Activated naive CD4-positive, alpha-beta T cell treated with anti-CD3 and anti-CD28 coated beads for 36 hours (primary cell): ENCODE data around the gene TNIP3. TPM values are rescaled to one million over a fixed set of nuclear protein-coding genes. Genes with fewer than 3 reads are reported as not detected.
A peak's percentile ranks its signal among the peaks of the same experiment; 100 is the strongest.
"Not testable (repeated sequence)": the region's sequence is repeated elsewhere in the genome, so short reads cannot be mapped to it uniquely, and the experiment has no call there.

Experiments used
- CTCF ChIA-PET: fragments of 350-600 bp; sonication (Branson Sonifier 250); formaldehyde crosslinking; loops from one replicate; lab custom pipeline; 2021; ENCODE audit warnings: antibody characterized with exemption; lab: Charles Lee
- DNase-seq: peaks from one replicate; pipeline ENCODE4 v3.0.0-alpha.2; 2020
- H3K27ac Mint-ChIP-seq: one replicate; pipeline ENCODE4 v1.8.0; 2021; ENCODE audit warnings: mild to moderate bottlenecking, mixed read lengths
- H3K27me3 Mint-ChIP-seq: one replicate; pipeline ENCODE4 v1.8.0; 2021; ENCODE audit warnings: low read depth, mixed read lengths
- H3K36me3 Mint-ChIP-seq: one replicate; pipeline ENCODE4 v1.8.0; 2021; ENCODE audit warnings: low read depth, mixed read lengths
- H3K4me1 Mint-ChIP-seq: one replicate; pipeline ENCODE4 v1.8.0; 2021; ENCODE audit warnings: low read depth, mixed read lengths
- H3K4me3 Mint-ChIP-seq: one replicate; pipeline ENCODE4 v1.8.0; 2021; ENCODE audit warnings: mild to moderate bottlenecking, moderate library complexity, mixed read lengths
- H3K9me3 Mint-ChIP-seq: one replicate; pipeline ENCODE4 v1.8.0; 2021; ENCODE audit warnings: mixed read lengths
- intact Hi-C: fragments of 100-400 bp; cut with micrococcal nuclease; formaldehyde crosslinking; loops from one replicate; pipeline ENCODE4 v1.15.1; 2023
- total RNA-seq, 2 experiments: library from RNA; stranded (reverse); gene quantifications; one replicate each; pipeline ENCODE4 v1.2.3, GENCODE V29; 2021

Gene TNIP3
- total RNA-seq, 2 experiments from 2014 or later = 1.8 to 2.7 TPM

DNA sequence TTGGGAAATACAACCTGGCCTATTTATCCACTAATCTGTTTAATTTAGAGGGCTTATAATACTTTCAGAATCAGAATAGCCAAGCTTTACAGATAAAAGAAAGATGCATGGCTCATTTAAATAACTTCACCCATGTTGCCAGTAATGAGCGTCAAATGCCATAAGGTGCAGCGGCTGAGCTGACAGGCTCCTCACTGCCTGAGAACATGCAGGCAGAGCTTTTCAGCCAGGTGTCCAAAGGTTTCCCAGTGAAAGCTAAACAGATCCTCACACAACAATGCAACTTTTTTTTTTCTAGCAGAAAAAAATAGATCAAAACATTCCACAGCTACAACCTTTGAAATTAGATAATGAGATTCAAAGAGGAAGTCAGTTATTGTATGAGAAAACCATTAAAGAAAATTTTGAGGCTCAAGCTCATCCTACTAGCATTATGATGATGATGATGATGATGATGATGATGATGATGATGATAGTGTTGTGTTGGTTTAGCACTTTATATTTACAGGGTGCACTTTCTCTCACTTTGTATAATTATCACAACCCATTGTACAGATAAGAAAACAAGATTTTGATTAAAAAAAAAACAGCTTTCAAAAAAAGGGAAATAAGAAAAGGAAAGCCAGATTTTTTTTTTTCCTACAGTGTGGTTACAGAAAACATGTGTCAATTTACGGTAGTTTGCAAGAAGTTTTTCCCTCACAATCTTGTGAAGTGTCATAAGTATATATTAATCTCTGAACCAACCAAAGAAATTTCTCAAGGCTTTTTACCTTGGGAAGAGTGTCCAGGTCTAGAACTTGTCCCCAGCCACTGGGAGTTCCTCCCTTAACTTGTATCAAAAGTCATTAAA, 12.2 kb upstream of the TNIP3 start:
- H3K4me1 Mint-ChIP-seq = peaks cover 74% of the 10 kb centered on the region
- CTCF ChIA-PET = interaction anchor here (0.7 to 1.4 kb wide), 3 partner anchors 10 to 206 kb away, joined by 3 to 6 read pairs (median 3); no protein-coding TSS in a partner anchor

DNA sequence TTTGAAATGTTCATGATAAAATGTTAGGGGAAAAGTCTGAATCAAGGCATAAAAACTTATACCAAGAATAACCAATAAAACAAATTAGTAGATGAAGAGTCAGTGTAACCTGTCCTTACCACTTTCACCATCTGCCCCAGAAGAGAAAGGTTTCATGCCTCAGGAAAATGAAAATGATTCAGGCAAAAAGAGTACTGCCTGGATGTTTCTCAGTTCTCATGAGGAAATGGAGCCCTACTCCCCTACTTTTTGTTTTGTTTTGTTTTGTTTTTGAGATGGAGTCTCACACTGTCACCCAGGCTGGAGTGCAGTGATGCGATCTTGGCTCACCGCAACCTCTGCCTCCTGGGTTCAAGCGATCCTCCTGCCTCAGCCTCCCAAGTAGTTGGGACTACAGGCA, 7.4 kb upstream of the TNIP3 start:
- H3K36me3 Mint-ChIP-seq, DNase-seq, H3K9me3 Mint-ChIP-seq, H3K27ac Mint-ChIP-seq, intact Hi-C loops, H3K4me3 Mint-ChIP-seq, H3K27me3 Mint-ChIP-seq: not testable (repeated sequence)
- CTCF ChIA-PET = interaction anchor here (1.0 kb wide), 1 partner anchor 14 kb away, joined by 4 read pairs; no protein-coding TSS in a partner anchor
- H3K4me1 Mint-ChIP-seq = peaks cover 46% of the 10 kb centered on the region

More for the DNA sequence above, 12.2 kb upstream of the TNIP3 start:
- Mint-ChIP-seq H3K36me3 (peaks cover 7% of the 10 kb centered on the region), H3K27me3 (no peaks in the 10 kb centered on the region), H3K4me3 (no peak overlapping the region), H3K27ac (peak overlapping the region; percentile 34), H3K9me3 (no peaks in the 10 kb centered on the region)
- DNase-seq = no peak
- intact Hi-C loops = loop anchor here (1.0 kb wide), 2 partner anchors 9 to 22 kb away; no protein-coding TSS in a partner anchor

DNA sequence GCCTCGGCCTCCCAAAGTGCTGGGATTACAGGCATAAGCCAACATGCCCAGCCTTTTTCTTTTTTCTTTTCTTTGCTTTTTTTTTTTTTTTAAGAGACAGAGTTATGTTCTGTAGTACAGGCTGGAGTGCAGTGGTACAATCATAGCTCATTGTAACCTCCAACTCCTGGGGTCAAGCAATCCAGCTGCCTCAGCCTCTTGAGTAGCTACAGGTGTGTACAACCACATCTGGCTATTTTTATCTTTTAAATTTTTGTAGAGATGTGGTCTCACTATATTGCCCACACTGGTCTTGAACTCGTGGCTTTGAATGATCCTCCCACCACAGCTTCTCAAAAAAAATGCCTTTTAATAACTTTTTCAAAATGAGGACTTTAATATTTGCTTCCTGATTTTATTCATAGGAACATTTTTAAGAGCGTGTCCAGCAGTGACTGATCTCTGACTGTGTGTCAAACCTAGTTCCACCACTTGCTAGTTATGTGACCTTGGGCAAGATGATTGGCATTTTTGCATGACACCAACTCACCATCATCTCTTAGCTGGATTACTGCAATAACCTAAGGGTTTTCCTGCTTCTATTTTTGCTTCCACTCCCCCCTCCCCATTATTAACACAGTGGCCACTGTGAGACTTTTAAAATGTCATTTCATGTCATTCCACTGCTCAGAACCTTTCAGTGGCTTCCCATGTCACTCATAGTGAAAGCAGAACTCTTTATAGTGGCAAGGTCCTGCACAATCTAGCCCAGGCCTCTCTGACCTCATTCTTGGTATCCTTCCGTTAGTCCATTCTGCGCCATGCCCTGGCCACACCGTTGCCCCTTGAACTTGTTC, 4.5 kb upstream of the TNIP3 start:
- no peak overlapping the region for H3K4me3 Mint-ChIP-seq
- no peaks in the 10 kb centered on the region for H3K27me3 Mint-ChIP-seq
- H3K27ac Mint-ChIP-seq = no peak overlapping the region
- no peaks in the 10 kb centered on the region for H3K36me3 Mint-ChIP-seq
- H3K9me3 Mint-ChIP-seq = no peaks in the 10 kb centered on the region
- no peak for DNase-seq
- intact Hi-C loops = no loop called here
- CTCF ChIA-PET = interaction anchor here (1.2 kb wide), 1 partner anchor 23 kb away, joined by 4 read pairs; no protein-coding TSS in a partner anchor
- H3K4me1 Mint-ChIP-seq = peaks cover 53% of the 10 kb centered on the region

DNA sequence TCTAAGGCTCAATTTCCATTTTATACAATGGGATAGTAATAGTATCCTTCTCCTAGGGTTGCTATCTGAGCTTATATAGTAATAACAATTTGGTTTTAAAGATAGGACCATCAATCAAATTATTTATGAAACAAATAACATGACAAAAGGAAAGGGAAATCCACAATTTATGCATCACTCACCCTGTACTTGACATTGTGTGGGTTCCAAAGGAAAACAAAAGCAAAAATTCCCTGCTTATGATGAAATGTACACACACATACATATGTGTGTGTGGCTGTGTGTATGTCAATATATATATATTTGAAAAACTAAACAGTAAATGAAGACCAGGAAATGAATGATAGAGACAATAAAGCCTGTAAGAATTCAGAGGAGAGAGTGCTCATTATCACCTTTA, 2.9 kb upstream of the TNIP3 start:
- intact Hi-C loops = loop anchor here (1.0 kb wide), 1 partner anchor 9 kb away; no protein-coding TSS in a partner anchor
- no peak overlapping the region for H3K27ac Mint-ChIP-seq
- no peak overlapping the region for H3K4me3 Mint-ChIP-seq
- H3K36me3 Mint-ChIP-seq = no peaks in the 10 kb centered on the region
- no peak for DNase-seq
- no peaks in the 10 kb centered on the region for H3K9me3 Mint-ChIP-seq
- H3K27me3 Mint-ChIP-seq = no peaks in the 10 kb centered on the region
- peaks cover 46% of the 10 kb centered on the region for H3K4me1 Mint-ChIP-seq
- CTCF ChIA-PET = interaction anchor here (1.2 to 1.5 kb wide), 4 partner anchors 9 to 141 kb away, joined by 3 to 7 read pairs (median 4); no protein-coding TSS in a partner anchor

DNA sequence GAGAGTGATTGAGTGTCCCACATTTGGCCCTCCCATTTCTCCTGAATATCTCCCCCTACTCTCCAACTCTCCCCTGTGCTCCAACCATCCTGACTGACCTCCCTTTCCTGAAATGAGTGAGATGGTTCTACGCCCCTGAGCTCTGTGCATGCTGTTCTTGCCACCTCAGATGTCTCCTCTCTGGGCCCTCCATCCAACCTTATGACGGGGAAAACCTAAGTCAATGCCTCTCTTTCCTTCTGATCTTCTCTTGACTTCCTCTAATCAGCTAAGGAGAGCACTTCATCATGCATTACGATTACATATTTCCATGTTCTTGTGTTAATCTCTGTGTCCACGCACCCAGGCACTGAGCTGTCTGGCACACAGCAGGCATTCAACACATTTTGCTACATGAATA, 1.1 kb upstream of the TNIP3 start:
- Mint-ChIP-seq H3K27me3 (no peaks in the 10 kb centered on the region), H3K27ac (no peak overlapping the region), H3K9me3 (no peaks in the 10 kb centered on the region), H3K4me1 (peaks cover 39% of the 10 kb centered on the region), H3K4me3 (no peak overlapping the region), H3K36me3 (no peaks in the 10 kb centered on the region)
- CTCF ChIA-PET = interaction anchor here (0.7 to 1.4 kb wide), 3 partner anchors 18 to 985 kb away, joined by 3 to 6 read pairs (median 3); no protein-coding TSS in a partner anchor
- intact Hi-C loops = loop anchor here (1.0 to 2.0 kb wide), 3 partner anchors 11 to 16 kb away; no protein-coding TSS in a partner anchor
- no peak for DNase-seq

DNA sequence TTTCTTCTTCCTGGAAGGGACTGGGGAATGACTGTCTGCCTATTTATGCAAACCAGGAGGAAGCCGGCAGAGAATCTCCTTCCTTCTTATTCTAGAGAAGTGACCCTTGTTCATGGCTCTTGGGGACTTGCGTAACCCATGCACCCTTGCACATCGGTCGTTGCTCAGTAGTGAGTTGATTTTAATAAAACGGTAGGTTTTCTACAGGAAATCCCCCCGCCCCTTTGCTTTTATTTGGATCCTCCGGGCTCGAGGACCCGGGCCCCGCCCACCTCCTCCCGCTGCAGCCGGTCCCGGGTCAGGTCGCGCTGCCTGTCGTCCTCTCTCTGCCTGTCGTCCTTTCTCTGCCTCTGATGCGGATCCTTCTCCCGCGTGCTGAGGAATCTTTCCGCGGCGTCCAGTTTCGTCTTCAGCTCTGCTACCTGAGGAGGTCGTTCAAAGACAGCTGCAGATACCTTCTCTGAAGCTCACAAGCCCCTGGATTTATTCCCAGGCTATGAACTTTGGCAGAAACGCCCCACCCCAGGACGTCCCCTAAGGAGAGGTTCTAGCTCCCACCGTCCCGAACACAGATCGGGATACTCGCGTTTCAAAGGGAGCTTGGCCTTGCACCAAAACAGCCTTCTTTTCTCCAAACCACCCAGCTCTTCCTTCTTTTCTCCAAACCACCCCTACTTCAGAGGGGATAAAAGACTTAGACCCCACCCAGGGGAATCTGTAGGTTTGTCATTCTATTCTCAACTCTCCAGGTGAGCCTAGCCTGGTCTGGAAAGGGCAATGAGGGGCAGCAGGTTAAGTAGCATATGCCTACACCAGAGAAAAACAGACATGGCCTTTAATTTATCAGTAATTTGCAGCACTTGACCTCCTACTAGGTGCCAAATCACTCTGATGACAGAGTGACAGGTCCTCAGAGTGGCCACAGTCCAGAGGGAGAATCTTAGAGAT, 7.0 kb downstream of the TNIP3 start:
- H3K4me3 Mint-ChIP-seq = peak overlapping the region; percentile 78
- H3K36me3 Mint-ChIP-seq = no peaks in the 10 kb centered on the region
- no peaks in the 10 kb centered on the region for H3K9me3 Mint-ChIP-seq
- intact Hi-C loops = no loop called here
- no peak overlapping the region for H3K27ac Mint-ChIP-seq
- DNase-seq = peak; percentile 42
- no peaks in the 10 kb centered on the region for H3K27me3 Mint-ChIP-seq
- H3K4me1 Mint-ChIP-seq = peaks cover 43% of the 10 kb centered on the region
- CTCF ChIA-PET = interaction anchor here (0.6 to 4.7 kb wide), 6 partner anchors 14 to 1097 kb away, joined by 3 to 19 read pairs (median 5); no protein-coding TSS in a partner anchor

DNA sequence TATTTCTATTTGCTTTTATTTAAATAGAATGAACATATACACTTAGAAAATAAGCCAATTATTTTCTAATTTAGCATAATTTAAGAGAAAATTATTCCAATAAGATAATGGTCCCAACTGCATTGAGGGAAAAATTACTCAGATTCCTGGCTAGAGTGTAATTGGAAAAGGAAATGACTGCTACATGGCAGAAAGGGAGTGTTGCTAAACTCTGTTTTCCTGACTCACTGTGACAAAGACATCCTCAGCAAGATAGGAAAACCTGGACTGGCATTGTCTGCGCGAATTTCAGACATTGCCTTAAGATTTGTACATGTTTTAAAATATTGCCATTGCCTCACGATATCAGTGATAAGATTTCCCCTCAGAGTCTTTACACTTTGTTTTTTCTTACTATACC, 8.2 kb downstream of the TNIP3 start:
- no peak for DNase-seq
- intact Hi-C loops = loop anchor here (2.0 kb wide), 1 partner anchor 43 kb away; no protein-coding TSS in a partner anchor
- peak overlapping the region; percentile 53 for H3K4me3 Mint-ChIP-seq
- no peaks in the 10 kb centered on the region for H3K9me3 Mint-ChIP-seq
- CTCF ChIA-PET = interaction anchor here (0.6 to 4.7 kb wide), 4 partner anchors 35 to 1095 kb away, joined by 3 to 19 read pairs (median 6); no protein-coding TSS in a partner anchor
- no peaks in the 10 kb centered on the region for H3K36me3 Mint-ChIP-seq
- H3K4me1 Mint-ChIP-seq = peaks cover 55% of the 10 kb centered on the region
- H3K27me3 Mint-ChIP-seq = no peaks in the 10 kb centered on the region
- H3K27ac Mint-ChIP-seq = no peak overlapping the region

DNA sequence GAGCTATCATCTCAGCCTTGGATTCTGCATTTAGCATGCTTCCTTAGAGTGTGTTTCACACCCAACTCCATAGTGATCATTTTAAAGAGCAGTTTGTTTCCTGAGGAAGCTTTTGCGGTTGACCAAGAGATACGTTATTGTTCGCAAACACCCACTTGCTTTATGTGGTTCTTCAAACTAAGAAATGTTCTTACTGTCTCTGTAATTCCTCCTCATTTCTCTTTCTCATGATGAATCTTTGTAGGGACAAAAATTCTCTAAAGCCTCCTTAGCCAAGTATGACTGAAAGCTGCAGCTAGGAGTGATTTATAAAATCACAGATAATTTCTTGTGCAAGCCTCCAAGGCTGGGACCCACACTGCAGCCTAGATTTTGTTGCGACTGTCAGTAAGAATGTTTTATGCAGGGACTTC, 10.0 kb downstream of the TNIP3 start:
- intact Hi-C loops = loop anchor here (1.0 to 2.0 kb wide), 10 partner anchors 11 to 251 kb away; no protein-coding TSS in a partner anchor

DNA sequence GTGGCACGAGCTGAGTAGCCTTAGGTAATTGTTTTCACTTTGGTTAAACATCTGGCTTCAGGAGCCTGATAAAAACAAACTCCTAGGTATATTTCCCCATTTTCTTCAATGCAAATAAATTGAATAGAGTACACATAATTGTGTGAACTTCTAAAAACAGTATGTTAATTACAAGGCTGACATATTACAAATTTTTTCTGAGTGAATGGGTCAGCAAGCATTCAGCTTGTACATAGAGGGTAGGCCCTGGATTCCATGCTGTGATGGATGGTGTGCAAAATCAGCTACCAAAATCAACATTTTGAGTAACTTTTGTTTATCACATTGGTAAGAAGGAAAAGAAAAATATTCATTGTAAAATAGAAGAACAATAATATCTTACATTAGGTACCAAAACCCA, 12.2 kb downstream of the TNIP3 start:
- Mint-ChIP-seq H3K9me3 (no peaks in the 10 kb centered on the region), H3K27ac (no peak overlapping the region), H3K4me3 (no peak overlapping the region), H3K4me1 (peaks cover 71% of the 10 kb centered on the region), H3K27me3 (no peaks in the 10 kb centered on the region), H3K36me3 (no peaks in the 10 kb centered on the region)
- CTCF ChIA-PET = interaction anchor here (1.0 to 2.1 kb wide), 4 partner anchors 36 to 99 kb away, joined by 3 to 7 read pairs (median 4); no protein-coding TSS in a partner anchor
- DNase-seq = no peak
- intact Hi-C loops = loop anchor here (2.0 kb wide), 1 partner anchor 13 kb away; the partner anchor contains the start of gene TNIP3

More for the DNA sequence above, 10.0 kb downstream of the TNIP3 start:
- Mint-ChIP-seq H3K9me3 (no peaks in the 10 kb centered on the region), H3K27ac (no peak overlapping the region), H3K36me3 (no peaks in the 10 kb centered on the region), H3K27me3 (no peaks in the 10 kb centered on the region), H3K4me1 (peaks cover 67% of the 10 kb centered on the region), H3K4me3 (no peak overlapping the region)
- CTCF ChIA-PET = interaction anchor here (1.0 to 1.1 kb wide), 2 partner anchors 16 to 33 kb away, joined by 3 read pairs; no protein-coding TSS in a partner anchor
- DNase-seq = peak; percentile 58

DNA sequence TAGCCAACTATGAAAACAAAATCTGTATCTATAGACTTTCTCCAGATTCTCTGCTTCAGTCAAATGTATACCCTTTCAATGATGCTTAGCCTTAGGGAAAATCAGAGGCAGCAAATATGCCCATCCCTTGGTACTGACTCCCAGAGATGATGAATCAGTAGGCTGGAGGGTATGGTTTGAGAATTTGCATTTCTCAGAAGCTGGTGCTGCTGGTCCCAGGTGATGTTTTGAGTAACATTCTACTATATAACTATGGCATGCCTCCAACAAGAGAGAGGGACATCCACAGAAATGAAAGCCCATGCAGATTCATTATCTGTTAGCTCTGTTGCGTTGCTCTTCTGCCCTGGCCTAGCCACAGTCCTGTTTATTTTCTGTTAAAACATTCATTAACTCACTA, 13.6 kb downstream of the TNIP3 start:
- CTCF ChIA-PET = interaction anchor here (2.1 kb wide), 1 partner anchor 42 kb away, joined by 7 read pairs; no protein-coding TSS in a partner anchor
- no peaks in the 10 kb centered on the region for H3K9me3 Mint-ChIP-seq
- peak; percentile 45 for DNase-seq
- no peak overlapping the region for H3K4me3 Mint-ChIP-seq
- peaks cover 62% of the 10 kb centered on the region for H3K4me1 Mint-ChIP-seq
- no peaks in the 10 kb centered on the region for H3K27me3 Mint-ChIP-seq
- no peaks in the 10 kb centered on the region for H3K36me3 Mint-ChIP-seq
- H3K27ac Mint-ChIP-seq = no peak overlapping the region
- intact Hi-C loops = loop anchor here (1.0 to 2.0 kb wide), 5 partner anchors 11 to 106 kb away; partner anchors contain the start of gene TNIP3
